ENCODE measurements around the gene SPANXD. TPM values are rescaled to one million over a fixed set of nuclear protein-coding genes. Genes with fewer than 3 reads are reported as not detected.

Gene SPANXD
- total and polyA plus RNA-seq, 9 of the 15 experiments (the other 6 are each of a cell fraction or from before 2014, with no cell fraction given) = 0.20 TPM; not detected in 8

DNA sequence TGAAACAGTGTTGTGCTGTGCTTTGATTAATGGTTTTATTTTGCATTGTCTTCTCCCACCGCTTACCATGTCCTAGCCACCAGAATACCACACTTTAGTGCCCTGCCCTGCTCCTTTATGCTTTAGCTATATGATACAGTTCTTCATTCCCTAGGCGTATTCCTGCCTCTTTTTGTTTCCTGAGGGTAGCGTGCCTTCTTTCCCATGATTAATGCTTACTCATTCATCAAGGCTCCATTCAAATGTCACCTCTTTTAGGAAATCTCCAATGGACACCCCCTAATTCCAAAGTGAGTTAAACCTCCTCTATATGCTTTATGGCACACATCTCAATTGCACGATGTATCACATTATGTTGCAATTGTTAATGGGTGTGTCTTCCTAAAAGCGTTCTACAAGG is 46.3 kb downstream of the SPANXD start:
- no peaks in the 10 kb centered on the region for H3K9me1 ChIP-seq (ENCODE audit: control insufficient read depth, insufficient read depth, low read length)
- H3K4me1 ChIP-seq (replicated peaks in 1 of 2; ENCODE audit: control insufficient read depth in 2 of 2, insufficient read depth in 2 of 2, low read length in 2 of 2) = no peaks in the 10 kb centered on the region
- no peaks in the 10 kb centered on the region for H3K36me3 ChIP-seq (ENCODE audit: control insufficient read depth, insufficient read depth, low read length)
- H3K9me3 ChIP-seq (replicated peaks; ENCODE audit: control insufficient read depth, insufficient read depth, low read depth, low read length) = no peaks in the 10 kb centered on the region
- H2AFZ ChIP-seq (ENCODE audit: low read depth, low read length) = no peak overlapping the region
- ATAC-seq (no peak), FAIRE-seq (no peak), DNase-seq (ENCODE audit: extremely low read depth in 1 of 4, low spot score in 3 of 4) (no peak)
- H3K4me2 ChIP-seq (ENCODE audit: insufficient read depth, low read length) = no peak overlapping the region
- H3K79me2 ChIP-seq (ENCODE audit: control insufficient read depth, insufficient read depth, low read length) = no peaks in the 10 kb centered on the region
- POLR2A ChIA-PET = no interaction called here
- no peak overlapping the region for H3K27ac ChIP-seq (ENCODE audit: extremely low read depth, low read depth, low read length)
- intact Hi-C loops (cut with micrococcal nuclease) = no loop called here
- no peak overlapping the region for H3K9ac ChIP-seq (ENCODE audit: insufficient read depth in 1 of 2, low read depth in 2 of 2, low read length in 2 of 2)
- no peaks in the 10 kb centered on the region for H4K20me1 ChIP-seq (replicated peaks; ENCODE audit: control insufficient read depth, insufficient read depth, low read length)
- in situ Hi-C loops (cut with MboI) = no loop called here
- BruUV-seq (replicated peaks) = no TSS peak
- H3K4me3 ChIP-seq = no peak overlapping the region
- TF ChIP-seq, protein P1, sequence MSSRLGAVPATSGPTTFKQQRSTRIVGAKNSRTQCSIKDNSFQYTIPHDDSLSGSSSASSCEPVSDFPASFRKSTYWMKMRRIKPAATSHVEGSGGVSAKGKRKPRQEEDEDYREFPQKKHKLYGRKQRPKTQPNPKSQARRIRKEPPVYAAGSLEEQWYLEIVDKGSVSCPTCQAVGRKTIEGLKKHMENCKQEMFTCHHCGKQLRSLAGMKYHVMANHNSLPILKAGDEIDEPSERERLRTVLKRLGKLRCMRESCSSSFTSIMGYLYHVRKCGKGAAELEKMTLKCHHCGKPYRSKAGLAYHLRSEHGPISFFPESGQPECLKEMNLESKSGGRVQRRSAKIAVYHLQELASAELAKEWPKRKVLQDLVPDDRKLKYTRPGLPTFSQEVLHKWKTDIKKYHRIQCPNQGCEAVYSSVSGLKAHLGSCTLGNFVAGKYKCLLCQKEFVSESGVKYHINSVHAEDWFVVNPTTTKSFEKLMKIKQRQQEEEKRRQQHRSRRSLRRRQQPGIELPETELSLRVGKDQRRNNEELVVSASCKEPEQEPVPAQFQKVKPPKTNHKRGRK (tag; IDR thresholded peaks at IDR 0.05) = no peak
- TF ChIP-seq HDGF (IDR thresholded peaks at IDR 0.05) (no peak), ERF (CRISPR knock-in tag; IDR thresholded peaks at IDR 0.05) (no peak), GATAD2A (IDR thresholded peaks at IDR 0.05) (no peak), FOXM1 (IDR thresholded peaks at IDR 0.05; ENCODE audit: low read depth) (no peak), FOXM1 (CRISPR knock-in tag; IDR thresholded peaks at IDR 0.05; ENCODE audit: low read depth) (no peak), YY1 (IDR thresholded peaks at IDR 0.05; ENCODE audit: borderline replicate concordance in 1 of 3, control insufficient read depth in 1 of 3, extremely low read depth in 1 of 3, insufficient read depth in 3 of 3, insufficient read length in 1 of 3, insufficient replicate concordance in 2 of 3, low read depth in 1 of 3, low read length in 2 of 3) (no peak), POU5F1 (IDR thresholded peaks at IDR 0.05; ENCODE audit: borderline replicate concordance, low read depth, low read length, partially characterized antibody) (no peak), ZC3H11A (IDR thresholded peaks at IDR 0.05; ENCODE audit: low read depth, low read length) (no peak), CC2D1A (IDR thresholded peaks at IDR 0.05) (no peak), BRCA1 (IDR thresholded peaks at IDR 0.05) (no peak), BRCA1 (CRISPR knock-in tag; IDR thresholded peaks at IDR 0.05) (no peak), ZNF354B (CRISPR knock-in tag; IDR thresholded peaks at IDR 0.05) (no peak)
- H3K27me3 ChIP-seq (ENCODE audit: control insufficient read depth in 2 of 2, insufficient read depth in 2 of 2, low read length in 2 of 2) = no peaks in the 10 kb centered on the region
- CTCF ChIA-PET (ENCODE audit: low intra/inter-chr PET ratio) = no interaction called here
- 2% methylated on average over 5 of the region's 5 CpGs for WGBS (ENCODE audit: insufficient coverage, low coverage, missing lambda C conversion rate)

Other genes with a start within 250 kb of the SPANXD start
- not detected in 2 replicates for gene SPANXA1, start 114.0 kb downstream of the SPANXD start, total RNA-seq (2014; rRNA removed)
- gene SPANXA1, start 114.0 kb downstream of the SPANXD start, total RNA-seq (2014; rRNA removed; fragmentation: Illumina TruSeq; extraction: Trizol) = not detected in 2 replicates
- gene SPANXA1, start 114.0 kb downstream of the SPANXD start, total RNA-seq (2015; rRNA removed; fragmentation: Illumina TruSeq; extraction: Trizol) = not detected in 2 replicates
- gene SPANXA1, start 114.0 kb downstream of the SPANXD start, total RNA-seq (2021) = not detected in 2 replicates
- gene SPANXA1, start 114.0 kb downstream of the SPANXD start, polyA plus RNA-seq (2011; rRNA removed) = not detected in 2 replicates
- gene SPANXA1, start 114.0 kb downstream of the SPANXD start, polyA plus RNA-seq (2014; fragmentation: Illumina TruSeq; extraction: Trizol) = not detected in 2 replicates
- under 1 TPM; 0.17 to 0.22 TPM for gene SPANXA1, start 114.0 kb downstream of the SPANXD start, polyA plus RNA-seq (2014; fragmentation: Nextera tagmentation; extraction: Ambion mirVana)
- gene SPANXA1, start 114.0 kb downstream of the SPANXD start, polyA plus RNA-seq (2014; rRNA removed) = not detected in 2 replicates
- gene SPANXA2, start 109.0 kb downstream of the SPANXD start, total RNA-seq (2014; rRNA removed) = not detected in 2 replicates
- not detected in 2 replicates for gene SPANXA2, start 109.0 kb downstream of the SPANXD start, total RNA-seq (2014; rRNA removed; fragmentation: Illumina TruSeq; extraction: Trizol)
- not detected in 2 replicates for gene SPANXA2, start 109.0 kb downstream of the SPANXD start, total RNA-seq (2015; rRNA removed; fragmentation: Illumina TruSeq; extraction: Trizol)
- not detected in 2 replicates for gene SPANXA2, start 109.0 kb downstream of the SPANXD start, total RNA-seq (2021)
- gene SPANXA2, start 109.0 kb downstream of the SPANXD start, polyA plus RNA-seq (2011; rRNA removed) = not detected in 2 replicates
- not detected in 2 replicates for gene SPANXA2, start 109.0 kb downstream of the SPANXD start, polyA plus RNA-seq (2014; fragmentation: Illumina TruSeq; extraction: Trizol)
- gene SPANXA2, start 109.0 kb downstream of the SPANXD start, polyA plus RNA-seq (2014; fragmentation: Nextera tagmentation; extraction: Ambion mirVana) = under 1 TPM; 0.17 to 0.22 TPM
- gene SPANXA2, start 109.0 kb downstream of the SPANXD start, polyA plus RNA-seq (2014; rRNA removed) = not detected in 2 replicates
- gene MAGEC3, start 139.6 kb upstream of the SPANXD start, total RNA-seq (2014; rRNA removed) = not detected in 2 replicates
- gene MAGEC3, start 139.6 kb upstream of the SPANXD start, total RNA-seq (2014; rRNA removed; fragmentation: Illumina TruSeq; extraction: Trizol) = 0.11 TPM in 1 of 2 replicates, not detected in the other
- 0.23 TPM in 1 of 2 replicates, not detected in the other for gene MAGEC3, start 139.6 kb upstream of the SPANXD start, total RNA-seq (2015; rRNA removed; fragmentation: Illumina TruSeq; extraction: Trizol)
- not detected in 2 replicates for gene MAGEC3, start 139.6 kb upstream of the SPANXD start, total RNA-seq (2021)
- gene MAGEC3, start 139.6 kb upstream of the SPANXD start, polyA plus RNA-seq (2011; rRNA removed) = not detected in 2 replicates
- gene MAGEC3, start 139.6 kb upstream of the SPANXD start, polyA plus RNA-seq (2014; fragmentation: Illumina TruSeq; extraction: Trizol) = not detected in 2 replicates
- gene MAGEC3, start 139.6 kb upstream of the SPANXD start, polyA plus RNA-seq (2014; fragmentation: Nextera tagmentation; extraction: Ambion mirVana) = under 1 TPM in 1 of 2 experiments, not detected in 1; 0.17 TPM
- 0.07 and 0.28 TPM in 2 replicates for gene MAGEC3, start 139.6 kb upstream of the SPANXD start, polyA plus RNA-seq (2014; rRNA removed)
- gene MAGEC1, start 205.2 kb upstream of the SPANXD start, total RNA-seq (2014; rRNA removed) = 5.7 and 6.3 TPM in 2 replicates
- 7.6 and 7.8 TPM in 2 replicates for gene MAGEC1, start 205.2 kb upstream of the SPANXD start, total RNA-seq (2014; rRNA removed; fragmentation: Illumina TruSeq; extraction: Trizol)
- 5.6 and 7.7 TPM in 2 replicates for gene MAGEC1, start 205.2 kb upstream of the SPANXD start, total RNA-seq (2015; rRNA removed; fragmentation: Illumina TruSeq; extraction: Trizol)
- 36.9 and 37.0 TPM in 2 replicates for gene MAGEC1, start 205.2 kb upstream of the SPANXD start, total RNA-seq (2021)
- 6.3 and 23.1 TPM in 2 replicates for gene MAGEC1, start 205.2 kb upstream of the SPANXD start, polyA plus RNA-seq (2011; rRNA removed)
- gene MAGEC1, start 205.2 kb upstream of the SPANXD start, polyA plus RNA-seq (2014; fragmentation: Illumina TruSeq; extraction: Trizol) = 46.3 and 56.6 TPM in 2 replicates
- 10 to 100 TPM; 21.4 to 42.7 TPM for gene MAGEC1, start 205.2 kb upstream of the SPANXD start, polyA plus RNA-seq (2014; fragmentation: Nextera tagmentation; extraction: Ambion mirVana)
- gene MAGEC1, start 205.2 kb upstream of the SPANXD start, polyA plus RNA-seq (2014; rRNA removed) = 34.1 and 43.9 TPM in 2 replicates